H9 (cell line): ENCODE data around the gene WARS2. TPM values are rescaled to one million over a fixed set of nuclear protein-coding genes. Genes with fewer than 3 reads are reported as not detected.
A peak's percentile ranks its signal among the peaks of the same experiment; 100 is the strongest.

Experiments used
- DNase-seq: peaks from one replicate; pipeline ENCODE4 v3.0.0-alpha.2; 2017
- H2AFZ ChIP-seq: one replicate; pipeline ENCODE4 v1.6.1; 2013; ENCODE audit warnings: mild to moderate bottlenecking, low read length, control low read depth, moderate library complexity
- H2AK5ac ChIP-seq: 2 replicates; pipeline ENCODE4 v1.6.1; 2013; ENCODE audit warnings: low read length, control low read depth, mixed read lengths; ENCODE audit not compliant: insufficient read length
- H2BK120ac ChIP-seq: one replicate; pipeline ENCODE4 v1.6.1; 2013; ENCODE audit warnings: low read depth, mild to moderate bottlenecking, low read length, control low read depth, inconsistent platforms; ENCODE audit not compliant: poor library complexity, severe bottlenecking
- H2BK12ac ChIP-seq: 2 replicates; pipeline ENCODE4 v1.6.1; 2013; ENCODE audit warnings: low read length, control low read depth, mixed read lengths, low read depth; ENCODE audit not compliant: insufficient read length
- H2BK15ac ChIP-seq: 2 replicates; pipeline ENCODE4 v1.6.1; 2013; ENCODE audit warnings: low read depth, low read length, control low read depth
- H2BK20ac ChIP-seq: one replicate; pipeline ENCODE4 v1.6.1; 2013; ENCODE audit warnings: low read depth, mild to moderate bottlenecking, low read length, control low read depth, inconsistent platforms; ENCODE audit not compliant: poor library complexity, severe bottlenecking
- H2BK5ac ChIP-seq: 2 replicates; pipeline ENCODE4 v1.6.1; 2013; ENCODE audit warnings: low read length, control low read depth, mixed read lengths; ENCODE audit not compliant: insufficient read length
- H3K14ac ChIP-seq: 2 replicates; pipeline ENCODE4 v1.6.1; 2013; ENCODE audit warnings: low read length, control low read depth; ENCODE audit not compliant: insufficient read depth
- H3K18ac ChIP-seq: 2 replicates; pipeline ENCODE4 v1.6.1; 2013; ENCODE audit warnings: low read depth, mild to moderate bottlenecking, mixed read lengths, low read length, control low read depth; ENCODE audit not compliant: insufficient read length
- H3K23ac ChIP-seq: 2 replicates; pipeline ENCODE4 v1.6.1; 2013; ENCODE audit warnings: low read length, control low read depth, mixed read lengths, low read depth; ENCODE audit not compliant: insufficient read length
- H3K23me2 ChIP-seq: 2 replicates; pipeline ENCODE4 v1.6.1; 2013; ENCODE audit warnings: low read depth, mild to moderate bottlenecking, mixed read lengths, low read length, control low read depth; ENCODE audit not compliant: insufficient read length, poor library complexity, severe bottlenecking
- H3K27ac ChIP-seq: 2 replicates; pipeline ENCODE4 v1.5.1; 2013; ENCODE audit warnings: low read length, control low read depth, mixed read lengths, low read depth; ENCODE audit not compliant: insufficient read length
- H3K27me3 ChIP-seq: 2 replicates; pipeline ENCODE4 v1.6.1; 2013; ENCODE audit warnings: low read length, control low read depth, inconsistent platforms; ENCODE audit not compliant: insufficient read depth
- H3K4ac ChIP-seq: 2 replicates; pipeline ENCODE4 v1.6.1; 2013; ENCODE audit warnings: low read depth, mild to moderate bottlenecking, control low read depth, inconsistent platforms, low read length, moderate library complexity
- H3K4me1 ChIP-seq: 2 replicates; pipeline ENCODE4 v1.6.1; 2013; ENCODE audit warnings: low read length, control low read depth, inconsistent platforms; ENCODE audit not compliant: insufficient read depth
- H3K4me2 ChIP-seq: 2 replicates; pipeline ENCODE4 v1.6.1; 2013; ENCODE audit warnings: low read length, control low read depth, mixed read lengths; ENCODE audit not compliant: insufficient read length, insufficient read depth
- H3K56ac ChIP-seq: 2 replicates; pipeline ENCODE4 v1.6.1; 2013; ENCODE audit warnings: low read depth, mild to moderate bottlenecking, mixed read lengths, low read length, control low read depth; ENCODE audit not compliant: insufficient read length
- H3K79me1 ChIP-seq: 2 replicates; pipeline ENCODE4 v1.6.1; 2013; ENCODE audit warnings: low read depth, mild to moderate bottlenecking, moderate library complexity, low read length, control low read depth, inconsistent platforms; ENCODE audit not compliant: insufficient read depth, poor library complexity, severe bottlenecking
- H3K79me2 ChIP-seq: 2 replicates; pipeline ENCODE4 v1.6.1; 2013; ENCODE audit warnings: low read length, control low read depth, inconsistent platforms; ENCODE audit not compliant: insufficient read depth
- H3K9ac ChIP-seq: 2 replicates; pipeline ENCODE4 v1.6.1; 2013; ENCODE audit warnings: low read length, control low read depth, mixed read lengths; ENCODE audit not compliant: insufficient read length; ENCODE audit errors: extremely low read depth
- H3K9me3 ChIP-seq: one replicate; pipeline ENCODE4 v1.6.1; 2013; ENCODE audit warnings: low read depth, low read length, inconsistent platforms; ENCODE audit not compliant: control insufficient read depth
- H3T11ph ChIP-seq: one replicate; pipeline ENCODE4 v1.6.1; 2013; ENCODE audit warnings: mild to moderate bottlenecking, low read length, control low read depth, inconsistent platforms
- H4K20me1 ChIP-seq: one replicate; pipeline ENCODE4 v1.6.1; 2013; ENCODE audit not compliant: control insufficient read depth, insufficient read length, insufficient read depth
- H4K5ac ChIP-seq: 2 replicates; pipeline ENCODE4 v1.6.1; 2013; ENCODE audit warnings: low read depth, mild to moderate bottlenecking, mixed read lengths, low read length, control low read depth; ENCODE audit not compliant: insufficient read length
- H4K8ac ChIP-seq: replicated peaks from 2 replicates; pipeline ENCODE4 v1.6.1; 2013; ENCODE audit warnings: low read length, control low read depth, mixed read lengths, low read depth; ENCODE audit not compliant: insufficient read length
- H4K91ac ChIP-seq: 2 replicates; pipeline ENCODE4 v1.6.1; 2013; ENCODE audit warnings: low read depth, mild to moderate bottlenecking, moderate library complexity, mixed read lengths, low read length, control low read depth; ENCODE audit not compliant: insufficient read length
- H3K27ac Mint-ChIP-seq, 3 experiments: 2 replicates in 2 of 3; 3 replicates in 1 of 3; pipeline ENCODE4 v1.8.0; 2020 to 2021; ENCODE audit warnings: mixed read lengths in 3 of 3, mild to moderate bottlenecking in 1 of 3, moderate library complexity in 1 of 3
- H3K27me3 Mint-ChIP-seq: 2 replicates; pipeline ENCODE4 v1.8.0; 2021; ENCODE audit warnings: low read depth, mild to moderate bottlenecking, moderate library complexity, mixed read lengths
- H3K36me3 Mint-ChIP-seq, 3 experiments: 2 replicates in 2 of 3; 3 replicates in 1 of 3; pipeline ENCODE4 v1.8.0; 2020 to 2021; ENCODE audit warnings: low read depth in 3 of 3, mixed read lengths in 3 of 3; ENCODE audit not compliant: insufficient read depth in 1 of 3
- H3K4me1 Mint-ChIP-seq, 2 experiments: 2 replicates each; pipeline ENCODE4 v1.8.0; 2020; ENCODE audit warnings: mixed read lengths in 2 of 2
- H3K4me3 Mint-ChIP-seq, 2 experiments: 2 replicates in 1 of 2; 3 replicates in 1 of 2; pipeline ENCODE4 v1.8.0; 2020 to 2021; ENCODE audit warnings: mild to moderate bottlenecking in 2 of 2, mixed read lengths in 2 of 2, moderate library complexity in 1 of 2
- H3K9me3 Mint-ChIP-seq, 2 experiments: 2 replicates in 1 of 2; 3 replicates in 1 of 2; pipeline ENCODE4 v1.8.0; 2020; ENCODE audit warnings: mild to moderate bottlenecking in 2 of 2, mixed read lengths in 2 of 2, moderate library complexity in 1 of 2
- CTCF ChIP-seq: fragments of 200-600 bp; sonication (generic); conservative IDR thresholded peaks from 3 replicates; pipeline ENCODE4 v1.8.0; 2021; ENCODE audit warnings: antibody characterized with exemption, mild to moderate bottlenecking
- WGBS: extraction: QIAGEN DNeasy Blood & Tissue Kit; methylation state at CpG from one replicate; pipeline ENCODE4 v1.1.7; 2013; ENCODE audit warnings: missing lambda C conversion rate, low lambda C conversion rate, mixed read lengths; ENCODE audit not compliant: insufficient read length; ENCODE audit errors: extremely low coverage; 5-methylcytosine and 5-hydroxymethylcytosine counted together
- total RNA-seq: library from RNA; stranded (reverse); gene quantifications from 2 replicates; pipeline ENCODE4 v1.2.1, GENCODE V29; 2021

WARS2 gene
- total RNA-seq, 1 experiment from 2014 or later = 9.7 TPM

GRCh38 chr1:119097380-119097779 lies 43.1 kb downstream of the WARS2 start:
- Histone ChIP-seq H3K23ac (no peak overlapping the region), H2BK12ac (no peak overlapping the region), H3K56ac (no peak overlapping the region), H3K4me1 (peaks cover 5% of the 10 kb centered on the region; the same call in 1 of the 2 replicates), H4K5ac (no peak overlapping the region), H3K79me2 (no peaks in the 10 kb centered on the region), H3K79me1 (no peaks in the 10 kb centered on the region), H2BK20ac (no peak overlapping the region), H3K27me3 (no peaks in the 10 kb centered on the region), H2AFZ (no peak overlapping the region), H3K23me2 (no peaks in the 10 kb centered on the region), H3K4ac (no peak overlapping the region), H3K9me3 (no peaks in the 10 kb centered on the region), H4K8ac (no peak overlapping the region), H4K91ac (no peak overlapping the region), H2BK5ac (no peak overlapping the region), H3K4me2 (no peak overlapping the region), H3K18ac (no peak overlapping the region), H2BK120ac (no peak overlapping the region), H3K27ac (no peak overlapping the region), H2BK15ac (no peak overlapping the region), H4K20me1 (no peaks in the 10 kb centered on the region), H2AK5ac (no peak overlapping the region), H3K9ac (no peak overlapping the region), H3K14ac (no peak overlapping the region), H3T11ph (no peak overlapping the region)
- no peak overlapping the region for H3K4me3 Mint-ChIP-seq
- no peaks in the 10 kb centered on the region for H3K36me3 Mint-ChIP-seq
- no peak for TF ChIP-seq CTCF
- peak overlapping the region in 1 of 3 experiments; percentile 33; a peak in 2 of 7 replicates for H3K27ac Mint-ChIP-seq
- no peaks in the 10 kb centered on the region for H3K9me3 Mint-ChIP-seq
- H3K4me1 Mint-ChIP-seq = peaks cover 5 to 6% of the 10 kb centered on the region in 2 experiments
- no peak for DNase-seq
- no peaks in the 10 kb centered on the region for H3K27me3 Mint-ChIP-seq
- no CpG with 5 or more reads among the region's 3 CpGs for WGBS
